Neutrophil (primary cell): ENCODE measurements around the gene MAIP1.

ENCODE experiments used
- H3K27ac ChIP-seq: fragments of 200-600 bp; sonication (generic); 2 replicates; pipeline ENCODE4 v1.5.1; 2016; ENCODE audit warnings: mild to moderate bottlenecking, moderate library complexity
- H3K27me3 ChIP-seq: fragments of 200-600 bp; sonication (generic); 2 replicates; pipeline ENCODE4 v1.6.0; 2016; ENCODE audit warnings: mild to moderate bottlenecking
- H3K36me3 ChIP-seq: fragments of 200-600 bp; sonication (generic); 2 replicates; pipeline ENCODE4 v1.5.1; 2017
- H3K4me1 ChIP-seq, 2 experiments: fragments of 200-600 bp in 1 of 2; sonication (generic) in 1 of 2; 1 replicate in 1 of 2; 2 replicates in 1 of 2; pipeline versions ENCODE4 v1.5.1 to v1.6.1; 2013 to 2016; ENCODE audit warnings: low read depth in 1 of 2, low read length in 1 of 2, mild to moderate bottlenecking in 1 of 2, moderate library complexity in 1 of 2; ENCODE audit not compliant: control insufficient read depth in 1 of 2, insufficient read depth in 1 of 2
- H3K4me3 ChIP-seq, 2 experiments: fragments of 200-600 bp in 1 of 2; sonication (generic) in 1 of 2; 1 replicate in 1 of 2; 2 replicates in 1 of 2; pipeline ENCODE4 v1.5.1; 2013 to 2016; ENCODE audit warnings: low read depth in 1 of 2, low read length in 1 of 2, mild to moderate bottlenecking in 1 of 2, moderate library complexity in 1 of 2
- H3K9me3 ChIP-seq: fragments of 200-600 bp; sonication (generic); 2 replicates; pipeline ENCODE4 v1.5.1; 2016
- CTCF ChIP-seq: fragments of 200-600 bp; sonication (generic); IDR thresholded peaks from 2 replicates; pipeline ENCODE4 v1.5.1; 2016; ENCODE audit warnings: antibody characterized with exemption

The MAIP1 gene

GRCh38 chr2:199991691-199992090, 36.3 kb downstream of the MAIP1 start:
- Histone ChIP-seq H3K9me3 (no peaks in the 10 kb centered on the region), H3K4me1 (no peaks in the 10 kb centered on the region), H3K27me3 (peaks cover 12% of the 10 kb centered on the region), H3K36me3 (no peaks in the 10 kb centered on the region), H3K27ac (no peak overlapping the region), H3K4me3 (no peak overlapping the region)
- no peak for TF ChIP-seq CTCF

- no peaks in the 10 kb centered on the region for H3K9me3 ChIP-seq
- no peak for TF ChIP-seq CTCF
- no peak overlapping the region for H3K27ac ChIP-seq
- no peaks in the 10 kb centered on the region for H3K4me1 ChIP-seq
- H3K27me3 ChIP-seq = peaks cover 12% of the 10 kb centered on the region
- H3K36me3 ChIP-seq = no peaks in the 10 kb centered on the region
- no peak overlapping the region for H3K4me3 ChIP-seq
Measured at GRCh38 chr2:199992296-199992695, 36.9 kb downstream of the MAIP1 start.

- Histone ChIP-seq H3K27me3 (no peaks in the 10 kb centered on the region), H3K4me3 (no peak overlapping the region)
- no peak for TF ChIP-seq CTCF
Measured at GRCh38 chr2:199994371-199994770, 39.0 kb downstream of the MAIP1 start.

GRCh38 chr2:199994896-199995295, 39.5 kb downstream of the MAIP1 start:
- TF ChIP-seq CTCF = no peak
- no peaks in the 10 kb centered on the region for H3K4me1 ChIP-seq

More at GRCh38 chr2:199994371-199994770, 39.0 kb downstream of the MAIP1 start:
- Histone ChIP-seq H3K36me3 (no peaks in the 10 kb centered on the region), H3K9me3 (no peaks in the 10 kb centered on the region), H3K4me1 (no peaks in the 10 kb centered on the region), H3K27ac (no peak overlapping the region)

GRCh38 chr2:199997296-199997695, 41.9 kb downstream of the MAIP1 start:
- Histone ChIP-seq H3K27ac (no peak overlapping the region), H3K9me3 (no peaks in the 10 kb centered on the region), H3K36me3 (no peaks in the 10 kb centered on the region), H3K4me3 (no peak overlapping the region), H3K27me3 (no peaks in the 10 kb centered on the region), H3K4me1 (no peaks in the 10 kb centered on the region)
- no peak for TF ChIP-seq CTCF

More at GRCh38 chr2:199994896-199995295, 39.5 kb downstream of the MAIP1 start:
- H3K9me3 ChIP-seq = no peaks in the 10 kb centered on the region
- no peaks in the 10 kb centered on the region for H3K36me3 ChIP-seq
- no peak overlapping the region for H3K27ac ChIP-seq
- H3K4me3 ChIP-seq = no peak overlapping the region
- H3K27me3 ChIP-seq = no peaks in the 10 kb centered on the region

- no peaks in the 10 kb centered on the region for H3K9me3 ChIP-seq
- no peak for TF ChIP-seq CTCF
- no peak overlapping the region for H3K4me3 ChIP-seq
- H3K4me1 ChIP-seq = no peaks in the 10 kb centered on the region
- H3K27me3 ChIP-seq = no peaks in the 10 kb centered on the region
- H3K27ac ChIP-seq = no peak overlapping the region
- H3K36me3 ChIP-seq = no peaks in the 10 kb centered on the region
Measured at GRCh38 chr2:199999166-199999565, 43.8 kb downstream of the MAIP1 start.
